ENCODE measurements around the gene CEPT1. TPM values are rescaled to one million over a fixed set of nuclear protein-coding genes. Genes with fewer than 3 reads are reported as not detected.

The CEPT1 gene
- total and polyA plus RNA-seq, 2 donors from 2014 or later = 19.2 to 35.7 TPM

DNA sequence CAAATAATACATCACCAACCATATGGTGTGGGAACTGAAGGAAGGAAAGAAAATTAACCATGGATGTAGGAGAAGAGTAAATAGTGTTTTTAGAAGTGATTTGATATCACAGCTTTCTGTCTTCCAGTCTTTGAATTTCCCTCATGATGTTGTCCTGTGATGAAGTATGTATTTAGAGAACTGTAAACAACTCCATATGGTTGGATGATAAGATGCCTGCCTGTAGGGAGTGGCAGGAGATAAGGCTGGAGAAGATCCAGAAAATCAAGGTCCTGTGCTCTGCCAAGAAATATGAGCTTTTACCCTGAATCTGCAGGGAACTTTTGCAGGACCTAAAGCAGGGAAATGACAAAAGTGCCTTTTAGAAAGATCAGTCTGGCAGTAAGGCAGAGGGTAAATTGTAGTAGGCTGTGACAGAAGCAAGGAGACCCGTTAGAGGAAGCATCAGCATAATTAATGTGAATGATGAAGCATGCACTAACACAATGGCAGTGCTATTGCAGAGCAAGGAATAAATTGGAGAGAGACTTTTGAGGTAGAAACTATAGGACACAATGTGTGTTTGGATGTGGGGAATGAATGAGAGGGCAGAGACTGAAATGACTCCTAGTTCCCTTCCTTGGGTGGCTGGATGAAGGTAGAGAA, 21.9 kb downstream of the CEPT1 start:
- DNase-seq (no peak), FAIRE-seq (no peak)
- Histone ChIP-seq H3K27ac (ENCODE audit: low read depth in 2 of 2, low read length in 2 of 2) (no peak overlapping the region), H3K9ac (ENCODE audit: low read length in 3 of 3) (no peak overlapping the region), H3K9me3 (ENCODE audit: control insufficient read depth in 2 of 3, insufficient read depth in 1 of 3, low read length in 3 of 3) (no peaks in the 10 kb centered on the region), H3K4me3 (ENCODE audit: low read length in 3 of 3) (no peak overlapping the region), H3K27me3 (ENCODE audit: control insufficient read depth, insufficient read depth, low read length) (no peaks in the 10 kb centered on the region), H3K36me3 (ENCODE audit: control insufficient read depth in 2 of 3, insufficient read depth in 3 of 3, low read length in 3 of 3) (peaks cover 3 to 6% (median 4%) of the 10 kb centered on the region in 3 donors), H3K4me1 (ENCODE audit: control insufficient read depth in 2 of 3, insufficient read depth in 2 of 3, low read depth in 1 of 3, low read length in 3 of 3) (no peaks in the 10 kb centered on the region)
- TF ChIP-seq, protein P1, sequence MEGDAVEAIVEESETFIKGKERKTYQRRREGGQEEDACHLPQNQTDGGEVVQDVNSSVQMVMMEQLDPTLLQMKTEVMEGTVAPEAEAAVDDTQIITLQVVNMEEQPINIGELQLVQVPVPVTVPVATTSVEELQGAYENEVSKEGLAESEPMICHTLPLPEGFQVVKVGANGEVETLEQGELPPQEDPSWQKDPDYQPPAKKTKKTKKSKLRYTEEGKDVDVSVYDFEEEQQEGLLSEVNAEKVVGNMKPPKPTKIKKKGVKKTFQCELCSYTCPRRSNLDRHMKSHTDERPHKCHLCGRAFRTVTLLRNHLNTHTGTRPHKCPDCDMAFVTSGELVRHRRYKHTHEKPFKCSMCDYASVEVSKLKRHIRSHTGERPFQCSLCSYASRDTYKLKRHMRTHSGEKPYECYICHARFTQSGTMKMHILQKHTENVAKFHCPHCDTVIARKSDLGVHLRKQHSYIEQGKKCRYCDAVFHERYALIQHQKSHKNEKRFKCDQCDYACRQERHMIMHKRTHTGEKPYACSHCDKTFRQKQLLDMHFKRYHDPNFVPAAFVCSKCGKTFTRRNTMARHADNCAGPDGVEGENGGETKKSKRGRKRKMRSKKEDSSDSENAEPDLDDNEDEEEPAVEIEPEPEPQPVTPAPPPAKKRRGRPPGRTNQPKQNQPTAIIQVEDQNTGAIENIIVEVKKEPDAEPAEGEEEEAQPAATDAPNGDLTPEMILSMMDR (IDR thresholded peaks at IDR 0.05; ENCODE audit: borderline replicate concordance, extremely low read depth, insufficient read depth) = no peak
- intact Hi-C loops (cut with DNase I) = no loop called here

DNA sequence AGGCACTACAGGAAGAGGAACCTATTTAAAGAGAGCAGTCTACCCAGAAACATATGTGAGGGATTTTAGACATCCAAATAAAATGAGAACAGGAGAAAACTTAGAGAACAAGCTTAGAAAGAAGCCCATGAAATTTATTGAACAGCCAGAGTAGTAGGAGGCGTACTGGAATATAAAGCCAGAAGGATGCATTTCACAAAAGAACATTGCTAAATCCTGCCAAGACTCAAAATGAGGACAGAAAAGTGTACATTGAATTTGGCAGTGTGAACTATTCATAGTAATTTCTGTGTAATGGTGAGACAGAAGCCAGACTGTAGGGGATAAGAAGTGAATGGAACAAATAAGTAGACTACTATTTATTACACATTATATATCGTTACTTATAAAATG, 22.5 kb downstream of the CEPT1 start:
- TF ChIP-seq, protein P1 (IDR thresholded peaks at IDR 0.05; ENCODE audit: borderline replicate concordance, extremely low read depth, insufficient read depth) = no peak
- Histone ChIP-seq H3K9ac (ENCODE audit: low read length in 3 of 3) (no peak overlapping the region), H3K36me3 (ENCODE audit: control insufficient read depth in 2 of 3, insufficient read depth in 3 of 3, low read length in 3 of 3) (peaks cover 3 to 6% (median 4%) of the 10 kb centered on the region in 3 donors), H3K9me3 (ENCODE audit: control insufficient read depth in 2 of 3, insufficient read depth in 1 of 3, low read length in 3 of 3) (no peaks in the 10 kb centered on the region), H3K27me3 (ENCODE audit: control insufficient read depth, insufficient read depth, low read length) (no peaks in the 10 kb centered on the region), H3K4me1 (ENCODE audit: control insufficient read depth in 2 of 3, insufficient read depth in 2 of 3, low read depth in 1 of 3, low read length in 3 of 3) (no peaks in the 10 kb centered on the region), H3K27ac (ENCODE audit: low read depth in 2 of 2, low read length in 2 of 2) (no peak overlapping the region), H3K4me3 (ENCODE audit: low read length in 3 of 3) (no peak overlapping the region)
- no peak for DNase-seq
- intact Hi-C loops (cut with DNase I) = no loop called here
- no peak for FAIRE-seq

DNA sequence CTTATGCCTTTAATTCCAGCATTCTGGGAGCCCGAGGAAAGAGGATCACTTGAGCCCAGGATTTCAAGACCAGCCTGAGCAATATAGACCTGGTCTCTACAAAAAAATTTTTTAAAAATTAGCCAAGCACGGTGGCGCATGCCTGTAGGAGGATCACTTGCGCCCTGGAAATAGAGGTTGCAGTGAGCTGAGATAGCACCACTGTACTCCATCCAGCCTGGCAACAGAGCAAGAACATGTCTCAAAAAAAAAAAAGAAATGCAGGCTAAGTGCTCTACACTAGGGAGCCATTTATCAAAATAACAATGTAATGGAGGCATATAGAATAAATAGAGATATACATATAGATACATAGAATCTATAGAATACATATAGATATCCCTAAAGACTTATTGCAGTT, 23.3 kb downstream of the CEPT1 start:
- no peaks in the 10 kb centered on the region for H3K4me1 ChIP-seq (ENCODE audit: control insufficient read depth in 2 of 3, insufficient read depth in 2 of 3, low read depth in 1 of 3, low read length in 3 of 3)
- FAIRE-seq (no peak), DNase-seq (no peak)
- peaks cover 3 to 9% (median 6%) of the 10 kb centered on the region in 3 donors for H3K36me3 ChIP-seq (ENCODE audit: control insufficient read depth in 2 of 3, insufficient read depth in 3 of 3, low read length in 3 of 3)
- H3K9ac ChIP-seq (ENCODE audit: low read length in 3 of 3) = no peak overlapping the region
- H3K9me3 ChIP-seq (ENCODE audit: control insufficient read depth in 2 of 3, insufficient read depth in 1 of 3, low read length in 3 of 3) = no peaks in the 10 kb centered on the region
- no peak overlapping the region for H3K27ac ChIP-seq (ENCODE audit: low read depth in 2 of 2, low read length in 2 of 2)
- TF ChIP-seq, protein P1 (IDR thresholded peaks at IDR 0.05; ENCODE audit: borderline replicate concordance, extremely low read depth, insufficient read depth) = no peak
- no peaks in the 10 kb centered on the region for H3K27me3 ChIP-seq (ENCODE audit: control insufficient read depth, insufficient read depth, low read length)
- H3K4me3 ChIP-seq (ENCODE audit: low read length in 3 of 3) = no peak overlapping the region
- intact Hi-C loops (cut with DNase I) = no loop called here

DNA sequence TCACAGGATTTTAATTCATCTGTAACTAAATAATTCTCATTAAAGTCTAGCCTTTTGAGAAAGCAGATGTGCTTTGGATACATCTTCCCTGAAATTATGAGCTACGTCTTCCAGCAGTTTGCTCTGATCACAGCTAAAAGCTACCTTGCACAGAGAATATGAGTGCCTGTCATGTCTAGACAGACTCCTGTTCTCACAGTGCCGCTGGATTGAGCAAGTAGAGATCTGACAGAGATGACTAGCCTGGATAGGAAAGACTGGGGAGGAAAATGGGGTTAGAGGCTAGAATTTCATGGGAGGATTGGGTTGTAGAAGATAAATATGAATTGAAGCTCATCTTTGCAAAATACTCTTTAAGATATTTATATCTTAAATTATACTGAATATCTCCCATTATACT, 24.1 kb downstream of the CEPT1 start:
- FAIRE-seq = no peak
- TF ChIP-seq, protein P1 (IDR thresholded peaks at IDR 0.05; ENCODE audit: borderline replicate concordance, extremely low read depth, insufficient read depth) = no peak

More for the DNA sequence above, 24.1 kb downstream of the CEPT1 start:
- Histone ChIP-seq H3K9ac (ENCODE audit: low read length in 3 of 3) (no peak overlapping the region), H3K4me1 (ENCODE audit: control insufficient read depth in 2 of 3, insufficient read depth in 2 of 3, low read depth in 1 of 3, low read length in 3 of 3) (no peaks in the 10 kb centered on the region), H3K36me3 (ENCODE audit: control insufficient read depth in 2 of 3, insufficient read depth in 3 of 3, low read length in 3 of 3) (peaks cover 3 to 14% (median 8%) of the 10 kb centered on the region in 3 donors), H3K4me3 (ENCODE audit: low read length in 3 of 3) (no peak overlapping the region), H3K27ac (ENCODE audit: low read depth in 2 of 2, low read length in 2 of 2) (no peak overlapping the region), H3K27me3 (ENCODE audit: control insufficient read depth, insufficient read depth, low read length) (no peaks in the 10 kb centered on the region), H3K9me3 (ENCODE audit: control insufficient read depth in 2 of 3, insufficient read depth in 1 of 3, low read length in 3 of 3) (no peaks in the 10 kb centered on the region)
- intact Hi-C loops (cut with DNase I) = no loop called here
- no peak for DNase-seq
